ENCODE measurements around the gene ITIH3.

DNA sequence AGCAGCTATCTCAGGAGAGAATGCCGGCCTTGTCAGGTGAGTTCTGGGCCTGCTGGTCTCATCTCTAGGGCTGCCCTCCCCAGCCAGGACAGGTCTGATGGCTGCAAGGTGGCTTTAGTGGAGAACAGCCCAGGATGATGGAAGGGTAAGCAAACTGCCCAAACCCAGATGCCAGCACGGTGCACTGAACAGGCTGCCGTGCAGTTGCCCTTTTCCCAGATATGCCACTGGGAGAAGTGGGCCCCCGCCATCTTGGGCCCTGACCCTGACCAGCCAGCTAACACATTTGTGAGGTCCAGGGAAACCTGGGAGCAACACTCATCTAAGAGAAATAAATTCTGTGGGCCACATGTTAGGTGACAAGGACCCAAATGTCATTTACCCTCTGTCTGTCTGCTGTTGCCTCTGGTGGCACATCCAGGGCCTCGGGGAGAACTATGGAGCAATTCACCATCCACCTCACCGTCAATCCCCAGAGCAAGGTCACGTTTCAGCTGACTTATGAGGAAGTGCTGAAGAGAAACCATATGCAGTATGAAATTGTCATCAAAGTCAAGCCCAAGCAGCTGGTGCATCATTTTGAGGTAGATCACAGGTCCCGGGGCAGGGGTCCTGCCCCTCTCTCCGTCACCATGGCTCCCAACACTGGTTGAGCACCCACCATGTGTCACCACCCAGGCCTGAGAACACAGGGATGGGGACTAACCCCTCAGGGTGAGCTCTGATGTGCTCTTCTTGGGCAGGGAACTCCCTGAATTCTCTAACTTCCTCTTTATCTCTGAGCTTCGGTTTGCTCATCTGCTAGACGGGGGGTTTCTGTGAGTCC is 15.4 kb upstream of the ITIH3 start:
- TF ChIP-seq, protein P1, sequence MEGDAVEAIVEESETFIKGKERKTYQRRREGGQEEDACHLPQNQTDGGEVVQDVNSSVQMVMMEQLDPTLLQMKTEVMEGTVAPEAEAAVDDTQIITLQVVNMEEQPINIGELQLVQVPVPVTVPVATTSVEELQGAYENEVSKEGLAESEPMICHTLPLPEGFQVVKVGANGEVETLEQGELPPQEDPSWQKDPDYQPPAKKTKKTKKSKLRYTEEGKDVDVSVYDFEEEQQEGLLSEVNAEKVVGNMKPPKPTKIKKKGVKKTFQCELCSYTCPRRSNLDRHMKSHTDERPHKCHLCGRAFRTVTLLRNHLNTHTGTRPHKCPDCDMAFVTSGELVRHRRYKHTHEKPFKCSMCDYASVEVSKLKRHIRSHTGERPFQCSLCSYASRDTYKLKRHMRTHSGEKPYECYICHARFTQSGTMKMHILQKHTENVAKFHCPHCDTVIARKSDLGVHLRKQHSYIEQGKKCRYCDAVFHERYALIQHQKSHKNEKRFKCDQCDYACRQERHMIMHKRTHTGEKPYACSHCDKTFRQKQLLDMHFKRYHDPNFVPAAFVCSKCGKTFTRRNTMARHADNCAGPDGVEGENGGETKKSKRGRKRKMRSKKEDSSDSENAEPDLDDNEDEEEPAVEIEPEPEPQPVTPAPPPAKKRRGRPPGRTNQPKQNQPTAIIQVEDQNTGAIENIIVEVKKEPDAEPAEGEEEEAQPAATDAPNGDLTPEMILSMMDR (IDR thresholded peaks at IDR 0.05; ENCODE audit: low read depth, low read length): no peak
- TF ChIP-seq POLR2A (IDR thresholded peaks at IDR 0.05; ENCODE audit: extremely low read depth, insufficient read length) (no peak), MYC (IDR thresholded peaks at IDR 0.05; ENCODE audit: low read depth, low read length) (peak; percentile 65)
- TF ChIP-seq, protein P2, sequence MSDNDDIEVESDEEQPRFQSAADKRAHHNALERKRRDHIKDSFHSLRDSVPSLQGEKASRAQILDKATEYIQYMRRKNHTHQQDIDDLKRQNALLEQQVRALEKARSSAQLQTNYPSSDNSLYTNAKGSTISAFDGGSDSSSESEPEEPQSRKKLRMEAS (IDR thresholded peaks at IDR 0.05; ENCODE audit: low read depth, low read length): peak; percentile 75

All from NB4 (cell line).